Keratinocyte (primary cell): ENCODE measurements around the gene NEXN.

Source experiments
- CTCF ChIP-seq, 3 experiments: IDR thresholded peaks in 1 of 3; conservative IDR thresholded peaks in 1 of 3; optimal IDR thresholded peaks in 1 of 3; 2 replicates in 2 of 3; 3 replicates in 1 of 3; pipeline versions ENCODE3 to v1.5.1; 2011; ENCODE audit warnings: low read length in 3 of 3, mild to moderate bottlenecking in 3 of 3, moderate library complexity in 2 of 3, control low read depth in 1 of 3, inconsistent platforms in 1 of 3; ENCODE audit not compliant: insufficient read depth in 2 of 3; ENCODE audit errors: extremely low read depth in 1 of 3
- EZH2 ChIP-seq: IDR thresholded peaks from one replicate; pipeline ENCODE4 v1.6.1; 2012; ENCODE audit warnings: inconsistent platforms, mild to moderate bottlenecking, low read length, moderate library complexity

- no peak for TF ChIP-seq CTCF (optimal IDR thresholded peaks at IDR 0.05 in 1 of 3, IDR thresholded peaks at IDR 0.05 in 1 of 3, conservative IDR thresholded peaks at IDR 0.05 in 1 of 3; ENCODE audit: extremely low read depth in 1 of 3, insufficient read depth in 2 of 3, low read length in 3 of 3)
- TF ChIP-seq EZH2, result no peak
These were observed 99.5 kb downstream of the NEXN start for GRCh38 chr1:77987919-77988318.
